ENCODE measurements around the gene PIGR. TPM values are rescaled to one million over a fixed set of nuclear protein-coding genes. Genes with fewer than 3 reads are reported as not detected.

The PIGR gene
- polyA plus RNA-seq, 1 donor (not counting 4 experiments of a cell fraction or from before 2014, with no cell fraction given) = 0.01 TPM

- Histone ChIP-seq H3K9me1 (ENCODE audit: control insufficient read depth, extremely low read depth, insufficient read depth, low read length) (no peaks in the 10 kb centered on the region), H3K4me1 (ENCODE audit: control insufficient read depth, extremely low read depth, insufficient read depth, low read length) (peaks cover 44% of the 10 kb centered on the region), H3K9me3 (ENCODE audit: control insufficient read depth, low read depth, low read length) (no peaks in the 10 kb centered on the region), H3K79me2 (ENCODE audit: control insufficient read depth, insufficient read depth, low read length) (peaks cover 3% of the 10 kb centered on the region), H4K20me1 (ENCODE audit: control insufficient read depth, extremely low read depth, insufficient read depth, low read length) (no peaks in the 10 kb centered on the region), H3K27ac (ENCODE audit: control insufficient read depth, insufficient read depth, low read length) (no peak overlapping the region), H3K36me3 (ENCODE audit: control insufficient read depth in 2 of 2, extremely low read depth in 1 of 2, insufficient read depth in 2 of 2, low read length in 2 of 2) (peaks cover 0 to 17% of the 10 kb centered on the region in 2 experiments), H3K4me2 (ENCODE audit: control insufficient read depth, extremely low read depth, insufficient read depth, low read depth, low read length) (no peak overlapping the region), H3K4me3 (ENCODE audit: control insufficient read depth in 2 of 3, extremely low read depth in 1 of 3, insufficient read depth in 2 of 3, low read depth in 1 of 3, low read length in 3 of 3) (no peak overlapping the region), H3K9ac (ENCODE audit: control insufficient read depth, extremely low read depth, insufficient read depth, low read length) (no peak overlapping the region), H2AFZ (ENCODE audit: control insufficient read depth, low read length) (no peak overlapping the region), H3K27me3 (ENCODE audit: control insufficient read depth, extremely low read depth, insufficient read depth, low read length) (no peaks in the 10 kb centered on the region)
- FAIRE-seq (no peak), DNase-seq (ENCODE audit: low read depth, low spot score) (no peak)
- no peak for TF ChIP-seq EZH2 (IDR thresholded peaks at IDR 0.05; ENCODE audit: low read length)
- TF ChIP-seq CTCF (optimal IDR thresholded peaks at IDR 0.05 in 1 of 3, IDR thresholded peaks at IDR 0.05 in 1 of 3, conservative IDR thresholded peaks at IDR 0.05 in 1 of 3; ENCODE audit: extremely low read depth in 1 of 3, insufficient read depth in 2 of 3, low read length in 3 of 3) = no peak
- dilution Hi-C loops (cut with MboI; ENCODE audit: extremely low pct_ligation_motif_present, low sequenced_read_pairs) = no loop called here
These were observed 43.6 kb downstream of the PIGR start for GRCh38 chr1:206902702-206903101.

- FAIRE-seq (no peak), DNase-seq (ENCODE audit: low read depth, low spot score) (no peak)
- H3K36me3 ChIP-seq (ENCODE audit: control insufficient read depth in 2 of 2, extremely low read depth in 1 of 2, insufficient read depth in 2 of 2, low read length in 2 of 2) = peaks cover 0 to 15% of the 10 kb centered on the region in 2 experiments
- H3K9me3 ChIP-seq (ENCODE audit: control insufficient read depth, low read depth, low read length) = no peaks in the 10 kb centered on the region
- peaks cover 48% of the 10 kb centered on the region for H3K4me1 ChIP-seq (ENCODE audit: control insufficient read depth, extremely low read depth, insufficient read depth, low read length)
- H3K27me3 ChIP-seq (ENCODE audit: control insufficient read depth, extremely low read depth, insufficient read depth, low read length) = no peaks in the 10 kb centered on the region
- no peak overlapping the region for H2AFZ ChIP-seq (ENCODE audit: control insufficient read depth, low read length)
- no peak overlapping the region for H3K27ac ChIP-seq (ENCODE audit: control insufficient read depth, insufficient read depth, low read length)
- H3K79me2 ChIP-seq (ENCODE audit: control insufficient read depth, insufficient read depth, low read length) = no peaks in the 10 kb centered on the region
- H3K9ac ChIP-seq (ENCODE audit: control insufficient read depth, extremely low read depth, insufficient read depth, low read length) = no peak overlapping the region
- H3K4me2 ChIP-seq (ENCODE audit: control insufficient read depth, extremely low read depth, insufficient read depth, low read depth, low read length) = no peak overlapping the region
- no peaks in the 10 kb centered on the region for H3K9me1 ChIP-seq (ENCODE audit: control insufficient read depth, extremely low read depth, insufficient read depth, low read length)
- TF ChIP-seq EZH2 (IDR thresholded peaks at IDR 0.05; ENCODE audit: low read length) = no peak
- TF ChIP-seq CTCF (optimal IDR thresholded peaks at IDR 0.05 in 1 of 3, IDR thresholded peaks at IDR 0.05 in 1 of 3, conservative IDR thresholded peaks at IDR 0.05 in 1 of 3; ENCODE audit: extremely low read depth in 1 of 3, insufficient read depth in 2 of 3, low read length in 3 of 3) = no peak
- no peak overlapping the region for H3K4me3 ChIP-seq (ENCODE audit: control insufficient read depth in 2 of 3, extremely low read depth in 1 of 3, insufficient read depth in 2 of 3, low read depth in 1 of 3, low read length in 3 of 3)
- dilution Hi-C loops (cut with MboI; ENCODE audit: extremely low pct_ligation_motif_present, low sequenced_read_pairs) = no loop called here
- no peaks in the 10 kb centered on the region for H4K20me1 ChIP-seq (ENCODE audit: control insufficient read depth, extremely low read depth, insufficient read depth, low read length)
These were observed 44.3 kb downstream of the PIGR start for GRCh38 chr1:206901944-206902343.

Measured in keratinocyte (primary cell).